Measurements from ENCODE around the gene COX20. TPM values are rescaled to one million over a fixed set of nuclear protein-coding genes. Genes with fewer than 3 reads are reported as not detected.

The COX20 gene
- total RNA-seq, 4 donors from 2014 or later = 6.0 to 41.3 (median 32.3) TPM

DNA sequence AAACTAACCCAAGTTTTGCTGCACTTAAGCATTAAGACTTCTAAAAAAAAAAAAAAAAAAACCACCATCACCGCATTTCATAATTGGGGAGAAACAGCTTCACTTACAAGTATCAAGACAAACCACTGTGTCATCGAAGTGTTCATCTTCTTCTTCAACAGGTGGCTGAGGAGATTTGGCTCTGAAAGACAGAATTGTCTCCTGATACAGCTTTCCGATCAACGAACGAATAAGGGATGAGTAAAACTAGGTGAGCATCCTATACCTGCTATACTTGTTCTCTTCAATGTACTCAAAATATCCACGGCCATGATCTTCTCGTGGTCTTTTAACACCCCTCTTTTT is 26.9 kb downstream of the COX20 start:
- TF ChIP-seq, protein P1, sequence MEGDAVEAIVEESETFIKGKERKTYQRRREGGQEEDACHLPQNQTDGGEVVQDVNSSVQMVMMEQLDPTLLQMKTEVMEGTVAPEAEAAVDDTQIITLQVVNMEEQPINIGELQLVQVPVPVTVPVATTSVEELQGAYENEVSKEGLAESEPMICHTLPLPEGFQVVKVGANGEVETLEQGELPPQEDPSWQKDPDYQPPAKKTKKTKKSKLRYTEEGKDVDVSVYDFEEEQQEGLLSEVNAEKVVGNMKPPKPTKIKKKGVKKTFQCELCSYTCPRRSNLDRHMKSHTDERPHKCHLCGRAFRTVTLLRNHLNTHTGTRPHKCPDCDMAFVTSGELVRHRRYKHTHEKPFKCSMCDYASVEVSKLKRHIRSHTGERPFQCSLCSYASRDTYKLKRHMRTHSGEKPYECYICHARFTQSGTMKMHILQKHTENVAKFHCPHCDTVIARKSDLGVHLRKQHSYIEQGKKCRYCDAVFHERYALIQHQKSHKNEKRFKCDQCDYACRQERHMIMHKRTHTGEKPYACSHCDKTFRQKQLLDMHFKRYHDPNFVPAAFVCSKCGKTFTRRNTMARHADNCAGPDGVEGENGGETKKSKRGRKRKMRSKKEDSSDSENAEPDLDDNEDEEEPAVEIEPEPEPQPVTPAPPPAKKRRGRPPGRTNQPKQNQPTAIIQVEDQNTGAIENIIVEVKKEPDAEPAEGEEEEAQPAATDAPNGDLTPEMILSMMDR (IDR thresholded peaks at IDR 0.05) = no peak
- TF ChIP-seq EP300 (IDR thresholded peaks at IDR 0.05; ENCODE audit: low read depth) (no peak), POLR2AphosphoS5 (IDR thresholded peaks at IDR 0.05) (no peak)
- Histone ChIP-seq H3K4me3 (peak overlapping the region; percentile 54 to 100 (median 96)), H3K9me3 (no peaks in the 10 kb centered on the region), H3K36me3 (peaks cover 0 to 35% (median 16%) of the 10 kb centered on the region in 4 donors), H3K27ac (peak overlapping the region; percentile 100), H3K4me1 (peaks cover 21 to 61% (median 39%) of the 10 kb centered on the region in 4 donors), H3K27me3 (no peaks in the 10 kb centered on the region)
- WGBS, 2 donors (ENCODE audit: low coverage in 1 of 2) = 0 to 4% methylated on average over 7 of the region's 7 CpGs
- intact Hi-C loops (cut with DNase I; ENCODE audit: low total_unique reads) = loop anchor here (2.0 to 5.0 kb wide), 3 partner anchors 28 to 410 kb away; partner anchors contain the start of genes ADSS2 and COX20
- in situ Hi-C loops (cut with MboI; ENCODE audit: low pct_ligation_motif_present in 1 of 4, low pct_unique_long_range_greater_than_20kb in 1 of 4, low sequenced_read_pairs in 3 of 4) = loop anchor here in 2 of 4 donors (5.0 to 10.0 kb wide), 2 partner anchors 102 to 105 kb away; a partner anchor contains a TSS
- no peak for DNase-seq

DNA sequence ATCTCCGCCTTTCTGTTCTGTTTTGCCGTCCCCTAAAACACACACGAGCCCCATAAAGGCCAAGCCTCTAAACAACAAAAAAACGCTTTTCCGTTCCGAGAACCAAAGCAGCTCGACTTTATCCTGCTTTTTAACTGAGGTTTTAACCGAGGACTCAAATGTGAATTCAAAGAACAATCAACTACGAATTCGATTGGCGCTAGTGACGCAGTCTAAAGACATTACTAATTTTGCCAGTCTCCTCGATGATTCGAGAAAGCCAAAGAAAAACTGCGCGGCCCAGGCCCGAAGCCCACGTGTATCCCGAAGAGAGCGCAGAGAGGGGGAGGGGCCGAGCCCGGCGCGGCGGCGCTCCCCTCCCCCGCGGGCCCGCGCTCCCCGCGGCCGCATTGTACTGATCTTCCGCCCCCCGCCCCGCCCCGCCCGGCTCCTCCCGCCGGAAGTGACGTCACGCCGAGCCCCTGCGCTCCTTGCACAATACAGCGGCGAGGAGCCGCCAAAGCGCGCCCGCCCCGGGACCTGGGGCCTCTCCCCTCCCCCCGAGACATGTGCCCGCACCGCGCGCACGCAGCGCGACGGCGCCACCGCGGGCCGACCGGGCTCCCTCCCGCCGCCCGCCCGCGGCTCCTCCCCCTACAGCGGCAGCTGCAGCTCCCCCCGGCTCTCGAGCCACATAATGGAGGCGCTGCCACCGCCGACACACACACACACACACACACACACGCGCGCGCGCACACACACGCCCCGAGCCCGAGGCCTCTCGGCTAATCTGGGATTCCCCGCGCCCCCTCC is 27.4 kb downstream of the COX20 start:
- Histone ChIP-seq H3K27me3 (no peaks in the 10 kb centered on the region), H3K27ac (peak overlapping the region; percentile 100), H3K4me1 (peaks cover 21 to 55% (median 37%) of the 10 kb centered on the region in 4 donors), H3K9me3 (no peaks in the 10 kb centered on the region), H3K36me3 (peaks cover 0 to 29% (median 13%) of the 10 kb centered on the region in 4 donors), H3K4me3 (peak overlapping the region; percentile 93 to 100 (median 98))
- in situ Hi-C loops (cut with MboI; ENCODE audit: low pct_ligation_motif_present in 1 of 4, low pct_unique_long_range_greater_than_20kb in 1 of 4, low sequenced_read_pairs in 3 of 4) = loop anchor here in 2 of 4 donors (5.0 to 10.0 kb wide), 2 partner anchors 102 to 104 kb away; a partner anchor contains a TSS
- WGBS, 2 donors (ENCODE audit: low coverage in 1 of 2) = 1 to 2% methylated on average over 7 to 63 of the region's 87 CpGs
- intact Hi-C loops (cut with DNase I; ENCODE audit: low total_unique reads) = loop anchor here (2.0 to 5.0 kb wide), 3 partner anchors 28 to 411 kb away; partner anchors contain the start of genes ADSS2 and COX20
- no peak for TF ChIP-seq EP300 (IDR thresholded peaks at IDR 0.05; ENCODE audit: low read depth)
- peak; percentile 56 to 78 (median 77) for TF ChIP-seq POLR2AphosphoS5 (IDR thresholded peaks at IDR 0.05)
- TF ChIP-seq, protein P1 (IDR thresholded peaks at IDR 0.05) = no peak
- TF ChIP-seq POLR2A (IDR thresholded peaks at IDR 0.05) = peak; percentile 78
- DNase-seq = peak; percentile 98

DNA sequence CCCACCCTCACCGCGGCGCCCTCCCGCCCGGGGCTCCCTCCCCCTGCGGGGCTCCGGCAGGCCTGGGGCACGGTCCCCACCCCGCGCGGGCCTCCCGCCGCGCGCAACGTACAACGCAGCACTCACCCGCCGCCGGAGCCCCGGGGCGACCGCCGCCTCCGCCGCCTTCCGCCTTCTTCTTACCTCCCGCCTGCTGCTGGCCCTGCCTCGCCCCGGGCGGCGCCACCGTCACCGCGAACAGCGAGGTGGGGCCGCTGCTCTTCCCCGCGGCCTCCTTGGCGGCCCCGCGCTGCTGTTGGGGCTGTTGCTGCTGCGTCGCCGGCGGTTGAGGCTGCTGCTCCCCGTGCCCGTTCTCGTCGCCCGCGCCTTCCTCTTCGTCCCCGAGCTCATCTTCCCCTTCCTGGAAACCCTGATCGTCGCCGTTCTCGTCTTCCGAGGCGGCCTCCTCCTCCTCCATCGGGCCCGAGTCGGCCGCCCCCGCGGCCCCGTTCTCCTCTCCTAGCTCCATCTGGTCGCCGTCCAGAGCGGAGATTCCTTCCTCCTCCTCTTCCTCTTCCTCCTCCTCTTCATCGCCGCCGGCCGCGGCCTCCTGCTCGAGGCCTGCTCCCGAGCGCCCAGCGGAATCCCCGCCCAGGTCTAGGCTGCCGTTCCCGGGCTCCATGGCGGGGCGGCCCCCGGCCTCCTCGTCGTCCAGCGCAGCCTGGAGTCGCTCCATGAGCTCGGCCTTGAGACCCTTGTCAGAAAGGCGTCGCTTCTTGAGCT is 28.2 kb downstream of the COX20 start:
- in situ Hi-C loops (cut with MboI; ENCODE audit: low pct_ligation_motif_present in 1 of 4, low pct_unique_long_range_greater_than_20kb in 1 of 4, low sequenced_read_pairs in 3 of 4) (loop anchor here in 2 of 4 donors (5.0 to 10.0 kb wide), 2 partner anchors 101 to 104 kb away; a partner anchor contains a TSS), intact Hi-C loops (cut with DNase I; ENCODE audit: low total_unique reads) (loop anchor here (2.0 to 5.0 kb wide), 4 partner anchors 29 to 411 kb away; partner anchors contain the start of genes ADSS2 and COX20)
- peaks cover 18 to 48% (median 34%) of the 10 kb centered on the region in 4 donors for H3K4me1 ChIP-seq
- WGBS, 2 donors (ENCODE audit: low coverage in 1 of 2) = 0% methylated on average over 16 to 67 of the region's 92 CpGs
- no peak for TF ChIP-seq EP300 (IDR thresholded peaks at IDR 0.05; ENCODE audit: low read depth)
- no peak for TF ChIP-seq POLR2A (IDR thresholded peaks at IDR 0.05)
- peak overlapping the region; percentile 100 for H3K27ac ChIP-seq
- H3K4me3 ChIP-seq = peak overlapping the region; percentile 93 to 100 (median 98)
- H3K27me3 ChIP-seq = no peaks in the 10 kb centered on the region
- peak; percentile 45 for DNase-seq
- no peaks in the 10 kb centered on the region for H3K9me3 ChIP-seq
- peaks cover 0 to 22% (median 9%) of the 10 kb centered on the region in 4 donors for H3K36me3 ChIP-seq

DNA sequence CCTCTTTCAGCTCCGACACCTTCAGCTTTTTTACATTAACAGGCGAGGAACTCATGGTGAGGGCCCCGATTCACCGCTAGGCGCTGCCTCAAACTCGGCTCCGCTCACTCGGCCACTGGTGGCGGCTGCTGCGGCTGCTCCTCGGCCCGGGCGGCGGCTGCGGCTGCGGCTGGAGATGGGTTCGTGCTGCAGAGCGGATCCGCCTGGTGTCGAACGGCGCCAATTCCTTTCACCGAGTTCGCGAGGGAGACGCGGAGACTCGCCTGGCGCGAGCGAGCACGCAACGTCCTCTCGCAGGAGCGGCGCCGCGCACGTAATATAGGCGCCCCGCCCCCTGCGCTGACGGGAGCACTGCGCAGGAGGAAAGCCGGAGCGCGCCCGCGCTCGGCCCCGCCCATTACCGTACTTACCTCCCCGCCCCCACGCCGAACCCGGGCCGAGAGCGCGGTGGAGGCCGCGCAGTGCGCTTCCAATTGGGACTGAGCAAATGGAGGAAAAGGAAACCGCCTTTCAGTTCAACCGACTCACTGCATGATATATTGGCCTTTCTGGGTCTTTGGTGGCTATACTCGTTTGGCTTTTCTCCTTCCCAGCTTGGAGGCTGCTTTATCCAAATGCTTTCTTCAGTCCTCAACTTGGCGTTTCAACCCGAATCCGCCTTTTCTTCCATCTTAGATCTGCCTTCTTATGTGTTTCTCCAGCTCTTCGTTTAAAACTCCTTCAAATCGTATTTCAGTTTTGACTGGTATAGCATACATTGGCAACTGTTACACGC is 29.0 kb downstream of the COX20 start, which contains the start of gene HNRNPU:
Gene HNRNPU (minus strand): TSS at position 291 of the 775 bp plus-strand sequence. CDS start 236 bp downstream, at position 55.
- peak; percentile 98 for DNase-seq
- intact Hi-C loops (cut with DNase I; ENCODE audit: low total_unique reads) = loop anchor here (2.0 to 5.0 kb wide), 3 partner anchors 106 to 412 kb away; partner anchors contain the start of gene ADSS2
- Histone ChIP-seq H3K4me3 (peak within 1 kb of the TSS; percentile 93 to 100 (median 98)), H3K36me3 (peaks cover 0 to 14% (median 5%) of the 10 kb centered on the region in 4 donors), H3K4me1 (peaks cover 18 to 40% (median 28%) of the 10 kb centered on the region in 4 donors), H3K27ac (peak within 1 kb of the TSS; percentile 100), H3K9me3 (no peaks in the 10 kb centered on the region), H3K27me3 (no peaks in the 10 kb centered on the region)
- in situ Hi-C loops (cut with MboI; ENCODE audit: low pct_ligation_motif_present in 1 of 4, low pct_unique_long_range_greater_than_20kb in 1 of 4, low sequenced_read_pairs in 3 of 4) = loop anchor here in 2 of 4 donors (5.0 to 10.0 kb wide), 2 partner anchors 100 to 103 kb away; a partner anchor contains a TSS
- TF ChIP-seq POLR2A (IDR thresholded peaks at IDR 0.05) (peak; percentile 99), POLR2AphosphoS5 (IDR thresholded peaks at IDR 0.05) (peak; percentile 99 to 100 (median 100)), EP300 (IDR thresholded peaks at IDR 0.05; ENCODE audit: low read depth) (peak; percentile 46)
- TF ChIP-seq, protein P1 (IDR thresholded peaks at IDR 0.05) = peak; percentile 38 to 83 (median 41)
- 0 to 1% methylated on average over 3 to 35 of the region's 71 CpGs for WGBS, 2 donors (ENCODE audit: low coverage in 1 of 2)
